HG02852 (cell line): ENCODE results near the gene GOLGA2.
A peak's percentile ranks its signal among the peaks of the same experiment; 100 is the strongest.
"Not testable (repeated sequence)": the region's sequence is repeated elsewhere in the genome, so short reads cannot be mapped to it uniquely, and the experiment has no call there.

Experiments
- ATAC-seq: cut with Tn5 transposase; IDR thresholded peaks from one replicate; pipeline ENCODE4 v1.9.1; 2021; ENCODE audit warnings: mild to moderate bottlenecking, moderate library complexity; ENCODE audit not compliant: unreplicated experiment

The GOLGA2 gene

DNA sequence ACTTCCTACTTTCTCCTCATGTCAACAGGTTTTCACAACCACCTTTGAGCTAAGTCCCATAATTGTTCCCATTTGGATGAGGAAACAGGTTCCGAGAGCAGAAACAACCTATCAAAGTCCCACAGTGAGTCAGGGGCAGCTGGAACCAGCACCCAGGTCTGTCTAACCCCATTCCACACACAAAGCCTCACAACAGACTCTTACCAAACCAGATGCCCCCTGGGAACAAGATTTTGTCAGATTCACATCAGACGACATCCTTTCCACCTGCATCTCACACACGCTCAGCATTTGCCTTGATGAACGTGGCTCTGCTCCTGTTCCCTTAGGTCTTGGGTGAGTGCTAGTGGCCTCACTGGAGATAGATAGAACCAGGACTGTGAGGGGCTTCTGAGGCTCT, 17.3 kb upstream of the GOLGA2 start:
- no peak for ATAC-seq

DNA sequence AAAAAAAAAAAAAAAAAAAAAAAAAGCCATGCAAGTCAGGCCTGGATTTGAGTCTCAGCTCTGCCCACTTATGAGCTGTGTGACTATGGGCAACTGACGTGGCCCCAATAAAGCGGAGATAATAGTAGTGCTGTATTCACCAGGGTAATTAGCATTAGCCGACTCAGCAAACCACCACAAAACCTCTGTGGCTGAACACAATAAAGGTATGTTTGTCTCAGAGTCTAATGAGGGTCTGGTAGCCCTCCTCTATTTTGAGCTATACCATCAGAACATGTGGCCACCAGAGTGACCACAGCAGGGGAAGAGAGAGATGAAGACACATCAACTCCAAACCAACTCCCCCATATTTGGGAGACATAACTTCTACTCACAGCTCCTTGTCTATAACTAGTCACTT, 16.2 kb upstream of the GOLGA2 start:
- no peak for ATAC-seq

DNA sequence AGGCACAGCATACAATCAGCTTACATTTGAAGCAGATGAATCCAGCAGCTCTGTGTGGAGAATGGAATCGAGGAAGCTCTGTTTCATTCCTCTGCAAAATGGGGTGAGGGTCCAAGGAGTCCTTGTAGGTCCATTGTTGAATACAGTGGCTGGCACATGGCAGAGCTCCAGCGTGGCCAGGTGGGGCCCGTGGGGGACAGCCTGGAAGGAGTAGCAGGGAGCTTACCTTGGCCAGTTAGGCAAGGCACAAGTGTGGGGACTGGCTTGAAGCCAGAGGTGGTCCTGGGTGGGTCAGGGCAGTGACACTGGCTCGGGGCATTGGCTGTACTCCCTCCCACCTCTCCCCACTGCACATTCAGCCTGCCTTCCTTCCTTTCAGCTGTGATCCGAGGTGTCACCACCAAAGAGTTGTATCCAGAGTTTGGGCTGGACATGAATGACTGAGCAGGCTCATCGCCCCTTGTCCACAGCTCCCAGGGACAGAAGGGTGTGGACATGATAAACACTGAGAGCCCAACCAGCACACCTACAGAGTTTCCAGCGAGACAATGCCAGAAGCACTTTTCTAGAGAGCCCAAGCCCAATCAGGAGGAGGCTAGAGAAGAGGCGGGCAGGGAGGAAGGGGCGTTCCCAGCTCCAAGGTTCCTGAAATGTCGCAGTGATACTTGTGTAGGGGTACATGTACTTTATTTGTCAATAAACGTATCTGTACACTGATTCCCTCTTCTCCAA, 12.6 kb upstream of the GOLGA2 start:
- ATAC-seq, result no peak

DNA sequence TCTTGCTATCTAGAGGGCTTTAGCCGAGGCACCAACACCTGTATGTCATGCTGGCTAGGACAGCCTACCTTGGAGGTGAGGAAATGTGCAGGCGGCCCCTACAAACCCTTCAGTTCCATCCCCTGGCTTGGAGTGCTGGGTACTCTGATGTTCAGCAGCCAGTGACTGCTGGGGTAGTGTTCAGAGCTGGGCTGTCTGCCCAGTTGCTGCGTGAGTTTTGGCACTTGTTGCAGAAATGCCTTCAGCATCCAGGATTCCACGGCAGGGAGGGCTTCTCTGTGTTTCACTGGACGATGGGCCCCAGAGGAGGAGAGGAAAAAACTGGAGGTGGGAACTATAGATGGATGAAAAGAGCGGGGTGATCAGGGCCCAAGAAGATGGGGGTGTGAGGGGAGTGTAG, 10.6 kb upstream of the GOLGA2 start:
- no peak for ATAC-seq

DNA sequence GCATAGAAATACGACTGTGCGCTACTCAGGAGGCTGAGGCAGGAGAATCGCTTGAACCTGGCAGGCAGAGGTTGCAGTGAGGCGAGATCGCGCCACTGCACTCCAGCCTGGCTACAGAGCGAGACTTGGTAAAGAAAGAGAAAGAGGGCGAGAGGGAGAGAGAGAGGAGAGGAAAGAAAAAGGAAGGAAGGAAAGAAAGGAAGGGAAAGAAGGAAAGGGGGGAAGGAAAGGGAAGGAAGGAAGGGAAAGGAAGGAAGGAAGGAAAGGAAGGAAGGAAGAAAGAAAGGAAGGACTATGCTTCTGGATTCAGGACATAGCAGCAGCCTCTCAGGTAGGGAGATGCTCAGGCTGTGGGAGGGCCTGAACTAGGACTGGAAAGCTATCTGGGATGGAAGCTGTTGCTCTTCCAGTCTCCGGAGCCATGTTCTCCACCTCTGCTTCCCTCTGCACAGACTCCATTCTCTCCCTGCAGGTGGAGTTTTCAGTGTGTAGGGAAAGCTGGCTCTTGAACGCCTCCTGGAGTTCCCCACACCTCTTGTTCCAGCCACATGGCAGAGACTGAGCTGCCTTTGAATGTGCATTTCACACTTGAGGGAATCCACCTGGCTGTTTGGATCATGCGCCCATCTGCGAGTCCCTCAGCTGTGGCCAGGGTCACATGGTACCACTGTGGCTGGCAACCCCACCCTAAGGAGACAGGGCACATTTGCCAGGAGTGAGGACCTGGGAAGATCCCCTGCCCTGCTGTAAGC, 9.4 kb upstream of the GOLGA2 start:
- no peak for ATAC-seq

DNA sequence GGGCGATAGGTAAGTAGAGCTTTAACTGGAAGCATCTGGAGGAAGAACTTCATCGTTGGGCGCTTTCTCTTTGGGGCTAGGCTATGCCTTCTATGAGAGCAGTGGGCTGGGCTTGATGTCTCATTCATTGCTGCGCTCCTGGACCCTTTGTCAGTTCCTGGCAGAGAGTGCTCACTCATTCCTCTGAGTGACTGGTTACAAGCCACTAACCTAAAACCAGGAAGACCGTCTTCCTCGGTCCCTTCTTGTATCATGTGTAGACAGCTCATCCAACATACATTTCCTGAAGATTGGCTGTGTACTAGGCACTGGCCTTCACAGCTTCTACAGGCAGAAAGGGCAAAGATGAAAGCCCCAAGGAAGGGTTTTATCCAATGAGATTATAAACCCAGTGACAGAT, 6.7 kb upstream of the GOLGA2 start:
- no peak for ATAC-seq

DNA sequence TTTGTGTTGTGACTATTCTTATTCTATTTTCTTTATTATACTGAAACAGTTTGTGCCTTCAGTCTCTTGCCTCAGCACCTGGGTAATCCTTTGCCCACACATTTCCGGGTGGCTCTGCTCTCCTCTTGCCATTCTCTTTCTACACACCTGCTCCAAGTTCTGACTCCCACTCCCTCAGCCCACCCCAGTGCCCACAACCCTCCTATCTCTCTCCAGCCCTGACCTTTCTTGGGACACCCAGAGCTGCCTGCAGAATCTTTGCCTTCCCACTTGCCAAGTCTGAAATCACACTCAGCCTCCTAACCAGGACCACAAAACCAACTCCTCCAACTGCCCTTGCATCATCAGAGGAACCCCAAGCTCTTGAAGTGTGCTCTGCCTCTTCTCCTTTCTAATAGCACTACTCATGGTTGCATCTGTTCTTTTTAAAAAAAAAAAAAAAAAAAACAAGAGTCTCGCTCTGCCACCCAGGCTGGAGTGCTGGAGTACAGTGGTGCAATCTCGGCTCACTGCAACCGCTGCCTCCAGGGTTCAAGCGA, 4.3 kb upstream of the GOLGA2 start:
- no peak for ATAC-seq

DNA sequence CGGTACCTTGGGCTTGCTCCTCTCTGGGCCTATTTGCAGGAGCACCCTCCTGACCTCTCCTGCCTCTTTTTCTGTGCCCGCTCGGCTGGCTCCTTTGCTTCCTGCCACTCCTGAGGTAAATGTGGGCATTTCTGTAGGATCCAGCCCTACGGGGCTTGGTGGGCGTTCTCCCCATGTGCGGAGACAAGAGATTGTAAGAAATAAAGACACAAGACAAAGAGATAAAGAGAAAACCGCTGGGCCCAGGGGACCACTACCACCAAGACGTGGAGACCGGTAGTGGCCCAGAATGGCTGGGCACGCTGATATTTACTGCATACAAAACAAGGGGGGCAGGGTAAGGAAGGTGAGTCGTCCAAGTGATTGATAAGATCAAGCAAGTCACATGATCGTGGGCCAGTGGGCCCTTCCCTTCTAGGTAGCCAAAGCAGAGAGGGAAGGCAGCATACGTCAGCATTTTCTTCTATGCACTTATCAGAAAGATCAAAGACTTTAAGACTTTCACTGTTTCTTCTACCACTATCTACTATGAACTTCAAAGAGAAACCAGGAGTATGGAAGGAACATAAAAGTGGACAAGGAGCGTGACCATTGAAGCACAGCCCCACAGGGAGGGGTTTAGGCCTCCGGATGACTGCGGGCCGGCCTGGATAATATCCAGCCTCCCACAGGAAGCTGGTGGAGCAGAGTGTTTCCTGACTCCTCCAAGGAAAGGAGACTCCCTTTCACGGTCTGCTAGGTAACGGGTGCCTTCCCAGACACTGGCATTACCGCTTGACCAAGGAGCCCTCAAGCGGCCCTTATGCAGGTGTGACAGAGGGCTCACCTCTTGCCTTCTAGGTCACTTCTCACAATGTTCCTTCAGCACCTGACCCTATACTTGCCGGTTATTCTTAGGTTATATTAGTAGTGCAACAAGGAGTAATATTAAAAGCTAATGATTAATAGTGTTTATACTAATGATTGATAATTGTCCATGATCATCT, 3.6 kb upstream of the GOLGA2 start:
- ATAC-seq, result not testable (repeated sequence)

DNA sequence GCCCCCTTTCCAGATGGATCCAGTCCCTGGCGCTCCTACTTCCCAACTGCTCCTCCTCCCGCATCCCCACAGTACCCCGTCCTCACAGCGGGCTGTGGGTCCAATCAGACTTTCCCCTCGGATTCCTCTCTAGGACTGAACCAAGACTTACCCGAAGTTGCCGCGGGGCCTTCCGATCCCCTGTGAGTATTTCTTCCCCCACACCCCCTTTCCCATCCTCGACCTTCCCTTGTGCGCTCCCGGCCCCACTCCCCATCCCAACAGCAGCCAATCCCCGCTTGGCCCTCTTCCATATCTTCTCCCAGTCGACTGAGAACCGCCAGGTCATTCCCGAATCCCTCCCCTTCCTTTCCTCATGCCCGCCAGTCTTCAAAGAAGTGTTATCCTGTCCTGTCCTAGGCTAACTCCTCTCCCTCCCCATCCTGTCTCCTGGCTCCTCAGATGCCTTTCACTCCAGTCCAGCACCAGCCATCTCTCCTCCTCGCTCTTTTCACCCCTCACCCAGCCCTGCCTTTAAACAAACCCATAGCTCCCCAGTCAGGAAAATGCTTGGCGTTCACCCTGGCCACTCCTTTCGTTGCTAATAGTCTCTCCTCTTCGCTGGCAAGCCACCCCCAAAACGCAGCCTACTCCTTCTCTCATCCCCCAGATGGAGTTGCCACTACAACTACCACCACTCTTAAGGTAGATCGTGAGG, 915 bp upstream of the GOLGA2 start:
- ATAC-seq, result no peak

DNA sequence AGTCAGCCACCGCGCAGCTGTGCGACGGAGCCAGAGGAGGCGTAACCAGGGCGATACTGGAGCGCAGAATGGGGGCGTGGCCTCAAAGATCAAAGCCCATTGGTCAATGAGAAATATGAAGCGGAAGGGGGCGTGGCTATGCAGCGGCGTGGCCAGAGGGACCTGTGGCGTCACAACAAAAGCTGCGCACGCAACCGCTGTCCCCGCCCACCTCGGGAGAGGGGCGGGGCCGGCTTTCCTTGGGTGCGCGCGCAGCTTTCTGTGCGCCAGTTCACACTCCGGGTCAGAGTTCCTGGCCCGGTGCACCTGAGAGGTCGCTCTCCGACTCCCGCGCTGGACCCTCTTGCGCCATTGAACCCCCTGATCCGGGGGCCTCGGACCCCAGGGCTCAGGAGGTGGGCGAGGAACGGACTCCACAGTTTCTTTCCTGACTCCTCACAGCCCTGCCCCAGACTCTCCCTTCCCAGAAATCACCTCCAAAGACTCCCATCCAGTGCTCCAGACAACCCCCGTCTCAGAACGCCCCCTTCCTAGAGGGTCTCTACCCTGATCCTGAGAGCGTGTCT, 284 bp upstream of the GOLGA2 start, which contains the start of gene SWI5:
SWI5 (plus strand) TSS at position 269 of the 566 bp plus-strand sequence.
- ATAC-seq, result peak; percentile 94

DNA sequence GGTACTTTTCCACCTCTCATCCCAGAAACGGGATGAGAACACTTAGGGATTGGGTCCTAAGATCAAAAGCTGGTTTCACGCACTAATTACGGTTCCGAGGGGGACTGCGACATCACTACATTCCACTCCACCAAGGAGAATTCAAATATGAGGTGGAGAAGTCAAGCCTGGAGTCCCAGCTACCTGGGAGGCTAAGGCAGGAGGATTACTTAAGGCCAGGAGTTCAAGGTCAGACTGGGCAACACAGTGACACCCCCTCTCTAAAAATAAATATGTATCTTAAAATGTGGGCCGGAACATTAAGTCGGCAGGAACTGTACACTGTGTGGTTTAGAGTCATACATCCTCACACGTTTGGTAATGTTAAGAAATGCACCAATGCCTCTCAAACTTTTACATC, 1.6 kb downstream of the GOLGA2 start:
- ATAC-seq, result no peak

DNA sequence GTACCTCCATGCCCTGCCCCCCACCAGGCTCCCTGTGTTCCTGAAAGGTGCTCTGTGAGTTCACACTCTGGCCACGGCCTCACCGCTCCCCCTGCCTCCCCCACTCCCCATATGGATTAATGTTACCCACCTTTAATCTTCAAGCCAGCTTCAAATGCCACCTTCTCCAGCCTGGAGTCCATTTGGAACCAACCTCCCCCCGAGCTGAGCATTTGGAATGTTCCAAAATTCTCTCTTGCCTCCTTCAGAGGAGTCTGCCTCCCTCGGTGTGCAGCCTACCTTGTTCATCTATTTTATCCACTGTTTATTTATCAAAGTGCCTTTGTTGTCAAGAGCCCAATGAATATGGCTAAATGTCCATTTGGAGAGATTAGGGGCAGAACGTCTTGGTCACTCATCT, 4.3 kb downstream of the GOLGA2 start:
- no peak for ATAC-seq

DNA sequence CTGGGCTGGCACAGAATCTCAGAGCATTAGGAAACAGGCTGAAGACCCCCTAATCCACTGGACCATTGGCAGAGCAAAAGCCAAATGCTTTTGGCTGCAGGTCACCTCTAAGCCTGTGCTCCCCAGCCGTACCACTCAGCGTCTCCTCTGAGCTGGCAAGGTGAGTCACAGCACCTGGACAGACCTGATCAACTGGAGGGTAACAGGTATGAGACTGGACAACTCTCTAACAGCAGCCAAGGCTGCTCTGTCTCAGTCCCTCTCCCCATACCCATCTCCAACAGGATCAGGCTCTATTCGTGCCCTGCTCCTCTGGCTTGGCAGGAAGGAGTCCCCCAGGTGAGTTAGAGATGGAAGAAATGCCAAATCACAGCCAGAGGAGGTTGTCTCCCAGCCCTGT, 4.7 kb downstream of the GOLGA2 start:
- ATAC-seq, result no peak

DNA sequence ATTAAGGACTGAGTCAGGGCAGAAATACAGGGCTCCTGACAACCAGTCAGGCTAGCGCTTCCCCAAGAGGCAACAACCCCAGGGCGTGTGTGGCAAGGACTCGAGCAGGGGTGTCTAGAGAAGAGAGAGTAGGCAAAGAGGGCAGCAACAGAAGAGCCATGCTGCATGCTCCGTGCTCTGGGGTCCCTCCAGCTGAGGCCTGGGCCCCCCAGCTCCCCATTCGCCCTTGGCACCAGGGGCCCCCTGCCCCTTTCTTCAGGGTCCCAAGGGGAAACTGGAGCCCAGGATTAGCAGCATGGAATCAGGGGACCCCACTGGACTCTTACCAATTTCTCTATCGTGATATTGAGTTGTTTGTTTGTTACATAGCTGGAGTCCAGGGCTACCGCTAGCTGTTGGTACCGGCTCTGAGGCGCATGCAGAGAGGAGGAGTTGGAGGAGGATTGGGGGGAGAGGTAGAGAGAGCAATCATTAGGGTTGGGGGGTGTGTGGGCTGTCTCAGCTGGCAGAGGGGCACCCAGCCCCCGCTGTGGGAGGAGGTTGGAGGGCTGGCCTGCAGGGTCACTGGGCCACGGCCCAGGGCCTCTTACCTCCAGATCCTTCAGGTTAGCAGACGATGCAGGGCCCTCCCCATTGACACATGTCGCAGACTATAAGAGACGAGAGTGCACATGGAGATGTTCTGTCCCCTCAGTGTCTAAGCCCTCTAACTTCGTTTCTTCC, 8.8 kb downstream of the GOLGA2 start:
- no peak for ATAC-seq

DNA sequence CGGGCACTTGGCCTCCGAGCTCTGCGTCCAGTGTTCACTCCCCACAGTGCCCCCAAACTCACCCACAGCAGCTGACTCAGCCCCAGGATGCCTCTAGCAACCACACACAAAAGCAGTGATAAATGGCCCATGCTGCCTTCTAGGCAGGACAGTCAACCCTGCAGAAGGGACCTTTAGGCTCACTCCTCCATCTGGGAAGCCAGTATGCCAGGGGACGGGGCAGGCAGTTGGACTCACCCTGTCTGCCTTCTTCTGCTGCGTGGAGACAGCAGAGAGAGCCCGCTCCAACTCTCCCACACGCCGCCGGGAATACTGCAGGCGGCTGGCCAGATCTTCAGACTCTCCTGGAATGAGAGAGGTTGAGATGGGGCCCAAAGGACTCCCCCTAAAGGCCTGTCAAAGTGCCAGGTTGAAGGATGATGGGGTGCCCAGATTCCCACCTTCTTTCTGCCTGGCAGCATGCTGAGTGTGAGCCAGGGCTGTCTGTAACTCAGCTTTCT, 10.4 kb downstream of the GOLGA2 start:
- no peak for ATAC-seq

DNA sequence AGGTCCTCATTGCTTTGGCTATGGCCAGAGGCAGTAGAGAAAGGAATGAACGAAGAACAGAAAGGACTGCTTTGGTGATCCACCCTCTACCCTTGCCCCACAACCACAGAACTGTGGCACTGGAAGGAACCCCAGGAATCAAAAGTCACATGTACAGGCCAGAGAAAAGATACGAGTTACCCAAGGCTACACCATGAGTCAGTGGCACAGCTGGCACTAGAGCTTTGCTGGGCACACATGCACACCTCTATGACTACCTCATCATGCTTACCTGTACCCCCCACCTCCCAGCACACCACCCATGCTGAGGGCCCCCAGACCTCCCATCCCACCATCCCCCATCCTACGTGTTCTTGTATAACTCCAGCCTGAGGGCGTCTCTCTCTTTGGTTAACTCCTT, 13.1 kb downstream of the GOLGA2 start:
- no peak for ATAC-seq

DNA sequence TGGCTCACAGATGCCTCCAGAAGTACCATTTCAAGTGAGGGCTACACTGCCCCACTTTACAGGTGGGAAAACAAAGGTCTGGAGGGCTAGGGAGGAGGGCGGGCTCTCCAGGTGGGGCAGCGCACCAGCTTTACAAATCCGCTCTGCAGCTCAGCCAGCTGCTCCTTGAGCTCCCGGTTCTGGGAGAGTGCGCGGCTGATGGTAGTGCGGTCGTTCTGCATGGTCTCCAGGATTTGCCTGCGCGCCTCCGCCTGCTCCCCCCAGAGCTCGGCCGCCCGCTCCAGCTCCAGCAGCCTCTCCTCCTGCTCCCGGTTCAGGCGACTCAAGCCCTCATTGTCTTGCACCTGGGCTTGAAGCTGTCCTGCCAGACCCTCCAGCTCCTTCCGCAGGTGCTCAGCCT, 15.5 kb downstream of the GOLGA2 start:
- ATAC-seq, result no peak

DNA sequence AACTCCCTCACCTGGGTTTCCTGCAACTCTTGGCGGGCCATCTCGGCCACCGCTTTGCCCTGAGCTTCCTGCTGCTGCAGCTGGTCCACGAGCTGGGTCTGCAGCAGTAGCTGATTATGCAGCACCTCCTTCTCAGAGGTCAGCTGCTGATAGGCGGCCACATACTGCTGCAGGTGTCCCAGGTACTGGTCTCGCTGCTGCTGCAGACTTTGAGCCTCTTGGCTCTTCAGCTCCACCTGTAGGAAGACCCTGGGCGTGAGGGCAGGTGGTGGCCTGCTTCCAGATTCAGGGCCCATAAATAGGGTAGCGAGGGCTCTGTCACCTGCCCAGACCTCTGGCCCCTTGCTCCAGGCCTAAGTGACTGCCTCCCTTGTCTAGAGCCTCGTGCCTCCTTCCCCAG, 16.7 kb downstream of the GOLGA2 start:
- no peak for ATAC-seq

DNA sequence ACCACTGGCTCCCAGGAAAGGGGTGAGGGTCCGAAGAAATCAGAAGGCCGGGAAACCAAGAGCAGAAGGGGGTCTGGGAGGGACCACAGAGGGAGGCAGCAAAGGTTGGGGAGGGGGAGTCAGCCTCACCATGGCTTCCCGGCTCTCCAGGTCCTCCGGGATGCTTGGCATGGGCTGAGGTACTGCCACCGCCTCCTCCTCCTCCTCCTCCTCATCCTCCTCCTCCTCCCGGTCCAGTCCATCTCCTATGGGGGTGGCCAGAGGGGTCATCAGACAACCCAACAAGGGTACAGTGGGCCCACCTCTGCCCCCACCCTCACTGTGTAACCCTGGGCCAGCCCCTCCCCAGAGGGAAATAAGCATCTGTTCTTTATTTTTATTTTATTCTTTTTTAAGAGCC, 17.5 kb downstream of the GOLGA2 start:
- no peak for ATAC-seq
